HG02623 (cell line): ENCODE data around the gene ANGEL1.

ENCODE experiments used
- ATAC-seq: cut with Tn5 transposase; IDR thresholded peaks from one replicate; pipeline ENCODE4 v1.9.1; 2021; ENCODE audit warnings: moderate library complexity; ENCODE audit not compliant: unreplicated experiment

Gene ANGEL1

GRCh38 chr14:76780360-76780759, 32.3 kb downstream of the ANGEL1 start:
- no peak for ATAC-seq

- ATAC-seq: no peak
These were observed 32.7 kb downstream of the ANGEL1 start for GRCh38 chr14:76780058-76780345.

- ATAC-seq: no peak
These were observed 33.2 kb downstream of the ANGEL1 start for GRCh38 chr14:76779221-76780057.

GRCh38 chr14:76778546-76779215, 34.0 kb downstream of the ANGEL1 start:
- no peak for ATAC-seq

- ATAC-seq: no peak
These were observed 35.0 kb downstream of the ANGEL1 start for GRCh38 chr14:76777721-76778120.

GRCh38 chr14:76776428-76777251, 36.0 kb downstream of the ANGEL1 start:
- ATAC-seq: no peak

- ATAC-seq: no peak
These were observed 36.8 kb downstream of the ANGEL1 start for GRCh38 chr14:76775695-76776427.

- ATAC-seq: no peak
These were observed 37.6 kb downstream of the ANGEL1 start for GRCh38 chr14:76774821-76775694.

- no peak for ATAC-seq
These were observed 38.5 kb downstream of the ANGEL1 start for GRCh38 chr14:76773956-76774820.

- no peak for ATAC-seq
These were observed 39.3 kb downstream of the ANGEL1 start for GRCh38 chr14:76773188-76773885.

GRCh38 chr14:76772300-76773187, 40.1 kb downstream of the ANGEL1 start:
- no peak for ATAC-seq

- ATAC-seq: no peak
These were observed 41.2 kb downstream of the ANGEL1 start for GRCh38 chr14:76771437-76771980.

GRCh38 chr14:76770521-76771436, 41.9 kb downstream of the ANGEL1 start:
- ATAC-seq: no peak

GRCh38 chr14:76769636-76770292, 42.9 kb downstream of the ANGEL1 start:
- ATAC-seq: no peak

GRCh38 chr14:76768671-76769500, 43.8 kb downstream of the ANGEL1 start:
- ATAC-seq: no peak
